ENCODE measurements around the gene PDE6B.

- TF ChIP-seq, protein P1, sequence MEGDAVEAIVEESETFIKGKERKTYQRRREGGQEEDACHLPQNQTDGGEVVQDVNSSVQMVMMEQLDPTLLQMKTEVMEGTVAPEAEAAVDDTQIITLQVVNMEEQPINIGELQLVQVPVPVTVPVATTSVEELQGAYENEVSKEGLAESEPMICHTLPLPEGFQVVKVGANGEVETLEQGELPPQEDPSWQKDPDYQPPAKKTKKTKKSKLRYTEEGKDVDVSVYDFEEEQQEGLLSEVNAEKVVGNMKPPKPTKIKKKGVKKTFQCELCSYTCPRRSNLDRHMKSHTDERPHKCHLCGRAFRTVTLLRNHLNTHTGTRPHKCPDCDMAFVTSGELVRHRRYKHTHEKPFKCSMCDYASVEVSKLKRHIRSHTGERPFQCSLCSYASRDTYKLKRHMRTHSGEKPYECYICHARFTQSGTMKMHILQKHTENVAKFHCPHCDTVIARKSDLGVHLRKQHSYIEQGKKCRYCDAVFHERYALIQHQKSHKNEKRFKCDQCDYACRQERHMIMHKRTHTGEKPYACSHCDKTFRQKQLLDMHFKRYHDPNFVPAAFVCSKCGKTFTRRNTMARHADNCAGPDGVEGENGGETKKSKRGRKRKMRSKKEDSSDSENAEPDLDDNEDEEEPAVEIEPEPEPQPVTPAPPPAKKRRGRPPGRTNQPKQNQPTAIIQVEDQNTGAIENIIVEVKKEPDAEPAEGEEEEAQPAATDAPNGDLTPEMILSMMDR (IDR thresholded peaks at IDR 0.05), result no peak
- no peak for TF ChIP-seq POLR2AphosphoS5 (IDR thresholded peaks at IDR 0.05; ENCODE audit: insufficient read depth in 1 of 2, low read depth in 1 of 2)
- TF ChIP-seq POLR2A (IDR thresholded peaks at IDR 0.05), result no peak
Observed at GRCh38 chr4:576245-576821, 49.0 kb upstream of the PDE6B start, which contains the start of gene TMEM271.
